Keratinocyte (primary cell): Measurements from ENCODE around the gene UBE2V1. TPM values are rescaled to one million over a fixed set of nuclear protein-coding genes. Genes with fewer than 3 reads are reported as not detected.

ENCODE experiments used
- DNase-seq: peaks from one replicate; pipeline ENCODE4 v3.0.0-alpha.2; 2011; ENCODE audit warnings: low read depth, missing footprints, low spot score
- FAIRE-seq: peaks from 2 replicates; lab custom pipeline; 2011; peaks lifted over from hg19 to GRCh38; lab: Jason Lieb, UNC
- H2AFZ ChIP-seq: 2 replicates; pipeline ENCODE4 v1.6.0; 2012; ENCODE audit warnings: low read length, control low read depth, inconsistent platforms; ENCODE audit not compliant: control insufficient read depth
- H3K27ac ChIP-seq: 2 replicates; pipeline ENCODE4 v1.5.1; 2011; ENCODE audit warnings: low read length; ENCODE audit not compliant: control insufficient read depth, insufficient read depth
- H3K27me3 ChIP-seq: 3 replicates; pipeline ENCODE4 v1.6.0; 2011; ENCODE audit warnings: low read length; ENCODE audit not compliant: control insufficient read depth, insufficient read depth; ENCODE audit errors: extremely low read depth
- H3K36me3 ChIP-seq, 2 experiments: 2 replicates in 1 of 2; 3 replicates in 1 of 2; pipeline ENCODE4 v1.5.1; 2011; ENCODE audit warnings: low read length in 2 of 2, mild to moderate bottlenecking in 1 of 2; ENCODE audit not compliant: control insufficient read depth in 2 of 2, insufficient read depth in 2 of 2; ENCODE audit errors: extremely low read depth in 1 of 2
- H3K4me1 ChIP-seq: 3 replicates; pipeline ENCODE4 v1.5.1; 2011; ENCODE audit warnings: low read length; ENCODE audit not compliant: control insufficient read depth, insufficient read depth; ENCODE audit errors: extremely low read depth
- H3K4me2 ChIP-seq: 3 replicates; pipeline ENCODE4 v1.6.0; 2011; ENCODE audit warnings: low read depth, low read length; ENCODE audit not compliant: control insufficient read depth, insufficient read depth; ENCODE audit errors: extremely low read depth
- H3K4me3 ChIP-seq, 3 experiments: fragments of 200-600 bp in 1 of 3; sonication (generic) in 1 of 3; 2 replicates in 2 of 3; 3 replicates in 1 of 3; pipeline ENCODE4 v1.5.1; 2011 to 2016; ENCODE audit warnings: low read length in 3 of 3, mild to moderate bottlenecking in 3 of 3, control low read depth in 2 of 3, inconsistent platforms in 1 of 3, low read depth in 1 of 3, mixed read lengths in 1 of 3, mixed run types in 1 of 3, moderate library complexity in 1 of 3; ENCODE audit not compliant: control insufficient read depth in 2 of 3, insufficient read depth in 2 of 3; ENCODE audit errors: extremely low read depth in 1 of 3
- H3K79me2 ChIP-seq: 2 replicates; pipeline ENCODE4 v1.6.0; 2012; ENCODE audit warnings: low read length; ENCODE audit not compliant: control insufficient read depth, insufficient read depth
- H3K9ac ChIP-seq: 3 replicates; pipeline ENCODE4 v1.6.0; 2011; ENCODE audit warnings: low read length; ENCODE audit not compliant: control insufficient read depth, insufficient read depth; ENCODE audit errors: extremely low read depth
- H3K9me1 ChIP-seq: 3 replicates; pipeline ENCODE4 v1.6.0; 2011; ENCODE audit warnings: low read length; ENCODE audit not compliant: control insufficient read depth, insufficient read depth; ENCODE audit errors: extremely low read depth
- H3K9me3 ChIP-seq: 2 replicates; pipeline ENCODE4 v1.5.1; 2012; ENCODE audit warnings: low read depth, low read length; ENCODE audit not compliant: control insufficient read depth
- H4K20me1 ChIP-seq: 3 replicates; pipeline ENCODE4 v1.6.0; 2011; ENCODE audit warnings: low read length; ENCODE audit not compliant: control insufficient read depth, insufficient read depth; ENCODE audit errors: extremely low read depth
- EZH2 ChIP-seq: IDR thresholded peaks from one replicate; pipeline ENCODE4 v1.6.1; 2012; ENCODE audit warnings: inconsistent platforms, mild to moderate bottlenecking, low read length, moderate library complexity
- dilution Hi-C: fragments of 300-500 bp; cut with MboI; formaldehyde crosslinking; loops from one replicate; pipeline ENCODE4 v1.7.0; 2020; ENCODE audit warnings: low sequenced_read_pairs; ENCODE audit not compliant: extremely low pct_ligation_motif_present
- polyA plus RNA-seq, 5 experiments: library from polyadenylated mRNA; depleted of rRNA in 3 of 5; stranded (reverse) in 3 of 5; stranded (forward) in 1 of 5; unstranded in 1 of 5; fragments of >200 nt; gene quantifications; 1 replicate in 1 of 5; 2 replicates in 3 of 5; 3 replicates in 1 of 5; pipeline versions ENCODE4 v1.2.1 to v1.2.3, GENCODE V29; 2011 to 2012; ENCODE audit warnings: missing spikeins in 2 of 5, low read depth in 1 of 5, low replicate concordance in 1 of 5
- TF ChIP-seq, protein P1 (sequence below), 3 experiments: IDR thresholded peaks in 1 of 3; conservative IDR thresholded peaks in 1 of 3; optimal IDR thresholded peaks in 1 of 3; 2 replicates in 2 of 3; 3 replicates in 1 of 3; pipeline versions ENCODE3 to v1.5.1; 2011; ENCODE audit warnings: low read length in 3 of 3, mild to moderate bottlenecking in 3 of 3, moderate library complexity in 2 of 3, control low read depth in 1 of 3, inconsistent platforms in 1 of 3; ENCODE audit not compliant: insufficient read depth in 2 of 3; ENCODE audit errors: extremely low read depth in 1 of 3

UBE2V1 gene
- polyA plus RNA-seq, 1 donor (not counting 4 experiments of a cell fraction or from before 2014, with no cell fraction given), result 117 TPM

DNA sequence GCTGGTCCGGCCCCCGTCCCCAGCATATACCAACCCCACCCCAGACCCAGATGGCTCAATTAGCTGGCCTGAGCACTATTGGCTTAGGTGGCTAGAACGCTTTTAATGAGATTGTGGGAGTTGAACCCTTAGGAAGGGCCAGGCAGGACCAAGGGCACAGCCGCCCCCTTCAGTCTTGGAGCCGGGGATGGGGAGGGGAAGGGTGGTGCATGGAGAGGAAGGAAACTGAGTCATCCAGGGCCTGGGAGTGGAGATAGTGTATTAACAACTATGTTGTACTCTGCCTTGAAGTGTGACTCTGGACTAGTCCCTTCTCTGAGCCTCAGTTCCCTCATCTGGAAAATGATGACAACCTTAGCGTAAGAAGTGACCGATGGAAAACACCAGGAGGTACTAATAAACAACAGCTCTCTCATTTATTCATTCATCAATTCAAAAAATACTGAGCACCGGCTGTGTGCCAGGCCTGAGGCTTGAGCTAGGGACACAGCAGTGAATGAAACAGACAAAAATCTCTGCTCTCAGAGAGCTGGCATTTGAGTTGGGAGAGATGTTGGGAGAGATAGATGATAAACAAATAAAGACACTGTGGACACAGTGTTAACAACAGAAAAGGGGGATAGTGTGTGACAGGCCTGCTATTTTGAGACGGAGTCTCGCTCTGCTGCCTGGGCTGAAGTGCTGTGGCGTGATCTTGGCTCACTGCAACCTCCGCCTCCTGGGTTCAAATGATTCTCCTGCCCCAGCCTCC lies 29.0 kb upstream of the UBE2V1 start:
- no peak for DNase-seq
- Histone ChIP-seq H3K36me3 (peaks cover 37 to 41% of the 10 kb centered on the region in 2 experiments), H3K79me2 (peaks cover 70% of the 10 kb centered on the region), H3K4me1 (peaks cover 79% of the 10 kb centered on the region), H3K9me1 (peaks cover 3% of the 10 kb centered on the region), H4K20me1 (peaks cover 12% of the 10 kb centered on the region), H3K27ac (peak overlapping the region; percentile 67), H3K9me3 (no peaks in the 10 kb centered on the region), H3K27me3 (no peaks in the 10 kb centered on the region), H3K9ac (peak overlapping the region; percentile 40), H2AFZ (no peak overlapping the region), H3K4me3 (no peak overlapping the region), H3K4me2 (peak overlapping the region; percentile 0)
- TF ChIP-seq, protein P1, sequence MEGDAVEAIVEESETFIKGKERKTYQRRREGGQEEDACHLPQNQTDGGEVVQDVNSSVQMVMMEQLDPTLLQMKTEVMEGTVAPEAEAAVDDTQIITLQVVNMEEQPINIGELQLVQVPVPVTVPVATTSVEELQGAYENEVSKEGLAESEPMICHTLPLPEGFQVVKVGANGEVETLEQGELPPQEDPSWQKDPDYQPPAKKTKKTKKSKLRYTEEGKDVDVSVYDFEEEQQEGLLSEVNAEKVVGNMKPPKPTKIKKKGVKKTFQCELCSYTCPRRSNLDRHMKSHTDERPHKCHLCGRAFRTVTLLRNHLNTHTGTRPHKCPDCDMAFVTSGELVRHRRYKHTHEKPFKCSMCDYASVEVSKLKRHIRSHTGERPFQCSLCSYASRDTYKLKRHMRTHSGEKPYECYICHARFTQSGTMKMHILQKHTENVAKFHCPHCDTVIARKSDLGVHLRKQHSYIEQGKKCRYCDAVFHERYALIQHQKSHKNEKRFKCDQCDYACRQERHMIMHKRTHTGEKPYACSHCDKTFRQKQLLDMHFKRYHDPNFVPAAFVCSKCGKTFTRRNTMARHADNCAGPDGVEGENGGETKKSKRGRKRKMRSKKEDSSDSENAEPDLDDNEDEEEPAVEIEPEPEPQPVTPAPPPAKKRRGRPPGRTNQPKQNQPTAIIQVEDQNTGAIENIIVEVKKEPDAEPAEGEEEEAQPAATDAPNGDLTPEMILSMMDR (optimal IDR thresholded peaks at IDR 0.05 in 1 of 3, IDR thresholded peaks at IDR 0.05 in 1 of 3, conservative IDR thresholded peaks at IDR 0.05 in 1 of 3; ENCODE audit: extremely low read depth in 1 of 3, insufficient read depth in 2 of 3, low read length in 3 of 3), result no peak
- no peak for TF ChIP-seq EZH2
- dilution Hi-C loops, result no loop called here
- no peak for FAIRE-seq

DNA sequence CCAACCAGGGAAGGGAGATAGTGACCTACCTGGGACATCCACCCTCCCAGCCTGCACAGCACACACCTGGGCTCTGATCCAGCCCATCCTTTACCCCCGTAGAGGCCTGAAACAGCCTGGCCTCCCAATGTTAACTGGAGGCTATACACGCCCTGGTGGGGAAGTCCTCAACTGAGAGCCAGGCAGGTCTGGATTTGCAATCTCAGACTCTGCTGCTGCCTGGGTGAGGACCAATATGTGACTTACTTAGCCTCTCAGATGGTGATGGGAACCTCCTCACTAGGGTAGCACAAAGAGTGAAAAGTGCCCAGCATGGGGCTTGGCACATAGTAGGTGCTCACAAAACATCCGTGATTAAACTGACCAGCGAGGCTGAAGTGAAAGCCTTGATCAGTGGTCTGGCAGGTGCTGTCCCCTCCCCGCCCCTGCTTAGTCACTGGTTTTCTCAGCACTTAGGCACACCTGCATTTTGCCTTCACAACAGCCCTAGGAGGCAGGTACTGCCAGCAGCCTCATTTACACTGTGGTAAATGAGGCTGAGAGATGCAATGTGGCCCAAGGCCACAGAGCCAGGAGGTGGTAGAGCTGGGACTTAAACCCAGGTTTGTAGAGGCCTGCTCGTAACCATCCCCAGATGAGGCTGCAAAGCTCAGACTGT lies 28.2 kb upstream of the UBE2V1 start:
- H3K27me3 ChIP-seq, result no peaks in the 10 kb centered on the region
- H3K9ac ChIP-seq, result peak overlapping the region; percentile 40
- peak; percentile 52 for FAIRE-seq
- no peak for DNase-seq
- H3K4me1 ChIP-seq, result peaks cover 74% of the 10 kb centered on the region
- dilution Hi-C loops, result no loop called here
- H4K20me1 ChIP-seq, result peaks cover 12% of the 10 kb centered on the region
- no peaks in the 10 kb centered on the region for H3K9me3 ChIP-seq
- peak overlapping the region; percentile 0 for H3K4me2 ChIP-seq
- H3K4me3 ChIP-seq, result no peak overlapping the region
- peak overlapping the region; percentile 67 for H3K27ac ChIP-seq
- peaks cover 3% of the 10 kb centered on the region for H3K9me1 ChIP-seq
- H2AFZ ChIP-seq, result no peak overlapping the region
- peaks cover 36 to 37% of the 10 kb centered on the region in 2 experiments for H3K36me3 ChIP-seq
- H3K79me2 ChIP-seq, result peaks cover 70% of the 10 kb centered on the region
- TF ChIP-seq, protein P1 (optimal IDR thresholded peaks at IDR 0.05 in 1 of 3, IDR thresholded peaks at IDR 0.05 in 1 of 3, conservative IDR thresholded peaks at IDR 0.05 in 1 of 3; ENCODE audit: extremely low read depth in 1 of 3, insufficient read depth in 2 of 3, low read length in 3 of 3), result no peak
- no peak for TF ChIP-seq EZH2
